SW480 (cell line): ENCODE results near the gene NBPF1.
"Not testable (repeated sequence)": the region's sequence is repeated elsewhere in the genome, so short reads cannot be mapped to it uniquely, and the experiment has no call there.

ENCODE experiments used
- DNase-seq: peaks from one replicate; pipeline ENCODE4 v3.0.0-alpha.2; 2016; ENCODE audit warnings: low spot score

Gene NBPF1

DNA sequence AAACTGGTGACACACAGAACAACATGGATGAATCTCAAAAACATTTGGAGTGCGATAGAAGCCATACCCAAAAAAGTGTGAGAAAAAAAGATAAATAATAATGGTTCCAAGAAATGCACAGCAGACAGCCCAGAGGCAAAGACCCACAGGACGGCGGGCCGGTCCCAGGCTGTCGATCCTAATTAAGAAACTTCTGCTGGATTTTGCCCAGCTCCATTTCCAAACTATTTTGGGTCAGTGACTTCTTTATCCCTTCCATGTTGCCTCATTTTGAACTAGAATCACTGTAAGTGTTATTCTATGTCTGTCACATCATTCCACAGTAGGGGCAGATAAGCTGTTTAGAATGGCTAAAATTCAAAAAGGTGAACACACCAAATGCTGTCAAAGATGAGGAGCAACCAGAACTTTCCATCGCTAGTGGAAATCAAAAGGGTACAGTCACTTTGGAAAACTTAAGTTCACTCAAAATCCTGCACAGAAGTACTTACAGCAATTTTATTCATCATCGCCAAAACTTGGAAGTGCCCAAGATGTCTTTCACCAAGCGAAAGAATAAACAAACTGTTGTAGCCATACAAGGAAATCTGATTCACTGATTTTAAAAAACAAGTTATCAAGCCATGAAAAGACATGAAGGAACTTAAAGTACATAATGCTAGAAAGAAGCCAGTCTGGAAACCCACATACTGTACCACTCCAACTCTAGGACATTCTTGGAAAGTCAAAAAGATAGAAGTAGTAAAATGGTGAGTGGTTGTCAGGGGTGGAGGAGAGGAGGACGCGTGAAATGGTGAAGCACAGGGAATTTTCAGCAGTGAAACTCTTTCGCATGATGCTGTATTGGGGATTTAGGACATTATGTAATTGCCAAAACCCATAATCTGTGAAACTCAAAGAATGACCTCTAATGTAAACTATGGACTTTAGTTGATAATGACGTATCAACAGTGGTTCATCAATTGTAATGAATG lies 7.5 kb downstream of the NBPF1 start:
- no peak for DNase-seq

DNA sequence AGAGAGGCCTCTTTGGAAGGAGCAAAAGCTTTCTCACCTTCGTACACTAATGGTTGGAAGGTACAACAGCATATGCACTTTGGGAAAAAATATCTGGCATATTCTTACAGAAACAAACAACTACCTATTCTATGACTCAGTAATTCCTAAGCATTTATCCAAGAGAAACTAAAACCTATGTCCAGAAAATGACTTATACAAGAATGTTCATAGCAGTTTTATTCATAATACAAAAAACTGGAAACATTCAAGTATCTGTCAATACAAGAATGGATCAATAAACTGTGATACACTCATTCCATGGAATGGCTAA lies 8.2 kb downstream of the NBPF1 start:
- DNase-seq: no peak

DNA sequence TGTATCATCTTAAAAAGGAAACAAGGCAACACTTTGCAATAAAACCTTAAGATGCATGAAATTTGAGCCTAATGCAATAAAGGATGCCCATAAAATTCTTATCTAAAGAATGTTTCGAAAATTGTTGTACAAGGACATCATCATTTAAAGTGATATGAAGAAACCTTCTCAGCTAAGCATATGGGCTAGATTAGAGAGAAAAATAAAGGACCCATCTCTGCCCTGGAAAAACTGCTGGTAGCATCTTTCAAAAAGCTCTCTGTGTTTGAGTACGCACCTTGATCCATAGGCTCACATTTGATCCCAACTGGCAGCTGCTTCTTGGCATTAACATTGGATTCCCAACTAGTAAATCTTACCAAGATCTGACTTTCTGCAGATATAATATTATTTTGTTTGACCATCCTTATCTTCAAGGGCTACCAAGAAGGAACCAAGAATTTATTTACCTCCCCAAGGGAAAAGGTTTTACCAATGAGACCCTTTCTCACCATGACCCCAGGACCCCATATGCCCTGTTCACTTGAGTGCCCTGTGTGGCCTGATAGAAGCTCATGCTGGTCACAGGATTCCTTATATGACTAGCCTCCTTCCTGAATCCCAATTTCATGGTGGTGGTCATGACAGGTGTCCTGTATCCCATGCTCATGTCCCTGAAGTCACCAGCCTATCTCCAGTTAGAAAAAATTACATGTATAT lies 8.7 kb downstream of the NBPF1 start:
- not testable (repeated sequence) for DNase-seq

DNA sequence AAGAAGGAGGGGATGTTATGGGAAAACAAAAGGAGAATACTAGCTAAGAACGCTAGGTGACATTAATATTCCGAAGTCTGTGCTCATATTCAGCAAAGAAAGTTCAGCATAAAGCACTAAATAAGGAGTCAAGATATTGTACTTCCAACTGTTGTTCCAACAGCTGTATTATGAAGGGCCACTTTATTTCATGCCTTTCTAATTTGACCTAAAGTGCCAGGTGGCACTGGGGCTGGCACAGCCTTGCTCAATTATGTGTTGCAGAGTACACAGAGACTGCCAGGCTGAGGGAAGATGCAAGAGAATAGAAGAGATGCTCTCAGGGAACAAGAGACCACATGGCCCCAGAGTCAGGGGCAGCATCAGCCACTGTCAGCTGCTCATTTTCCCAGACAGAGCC lies 9.7 kb downstream of the NBPF1 start:
- DNase-seq: not testable (repeated sequence)

DNA sequence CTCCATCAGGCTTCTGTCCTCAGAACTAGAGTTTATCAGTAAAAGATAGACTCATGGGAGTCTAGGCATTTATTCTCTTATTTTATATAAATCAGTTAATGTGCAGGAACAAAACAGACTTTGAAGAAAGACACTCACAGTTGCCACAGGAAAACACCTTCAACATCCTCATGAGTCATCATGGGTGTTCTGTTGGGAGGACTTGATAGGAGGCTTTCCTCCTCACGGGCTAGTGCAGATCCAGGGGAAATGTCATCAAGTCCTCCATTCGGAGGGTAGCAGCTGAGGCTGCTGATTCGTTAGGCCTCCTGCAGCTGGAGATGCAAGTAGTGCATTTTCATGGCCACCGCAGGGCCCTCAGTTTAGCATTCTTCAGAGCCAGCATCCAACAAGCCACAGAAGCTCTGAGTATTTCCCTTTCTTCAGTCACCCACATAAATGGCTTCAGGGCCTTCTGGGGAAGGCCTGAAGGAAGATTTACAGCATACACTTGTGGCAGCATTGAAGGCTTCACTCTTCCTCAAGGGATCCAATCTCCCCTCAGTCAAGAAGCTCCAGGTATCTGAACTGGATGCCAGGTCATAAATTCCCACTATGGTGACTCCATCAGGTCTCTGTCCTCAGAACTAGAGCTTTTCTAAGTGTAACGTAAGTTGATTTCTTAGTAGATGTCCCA lies 10.9 kb downstream of the NBPF1 start:
- DNase-seq: not testable (repeated sequence)

DNA sequence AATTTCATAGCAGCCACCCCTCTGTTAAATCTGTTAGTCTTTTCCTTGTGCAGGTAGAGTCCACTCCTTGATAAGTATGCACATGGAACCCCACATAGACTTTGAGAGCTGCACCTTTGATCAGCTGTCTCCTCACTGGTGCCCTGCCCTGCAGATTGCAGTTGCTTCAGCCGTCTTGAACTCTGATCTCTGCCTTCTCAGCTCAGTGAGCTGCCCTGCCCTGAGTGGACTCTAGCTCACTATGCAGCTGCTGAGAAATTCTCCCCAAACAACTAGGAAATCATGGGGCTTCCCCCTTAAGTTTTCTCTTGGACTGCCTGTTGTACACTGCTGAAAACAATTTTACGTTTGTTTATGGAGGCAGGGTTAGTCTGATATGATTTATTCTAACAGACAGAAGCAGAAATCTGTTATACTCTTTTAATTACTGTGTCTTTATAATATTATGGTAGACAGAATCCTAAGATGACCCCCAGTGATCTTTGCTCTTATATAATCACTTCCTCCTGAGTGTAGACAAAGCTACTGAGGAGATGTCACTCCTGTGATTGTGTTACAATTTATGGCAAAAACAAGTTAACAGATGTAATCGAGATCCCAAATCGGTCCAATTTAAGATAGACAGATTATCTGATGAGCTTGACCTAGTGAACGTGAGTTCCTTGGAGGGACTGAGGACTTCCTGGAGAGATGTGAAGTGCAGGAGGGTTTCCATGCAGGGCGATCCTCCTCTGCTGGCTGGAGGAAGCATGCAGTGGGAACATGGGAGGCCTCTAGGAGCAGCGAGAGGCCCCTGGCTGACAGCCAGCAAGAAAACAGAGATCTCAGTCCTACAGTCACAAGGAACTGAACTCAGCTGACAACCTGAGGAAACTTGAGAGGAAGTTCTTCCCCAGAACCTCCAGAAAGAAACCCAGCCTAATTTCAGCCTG lies 12.2 kb downstream of the NBPF1 start:
- not testable (repeated sequence) for DNase-seq

DNA sequence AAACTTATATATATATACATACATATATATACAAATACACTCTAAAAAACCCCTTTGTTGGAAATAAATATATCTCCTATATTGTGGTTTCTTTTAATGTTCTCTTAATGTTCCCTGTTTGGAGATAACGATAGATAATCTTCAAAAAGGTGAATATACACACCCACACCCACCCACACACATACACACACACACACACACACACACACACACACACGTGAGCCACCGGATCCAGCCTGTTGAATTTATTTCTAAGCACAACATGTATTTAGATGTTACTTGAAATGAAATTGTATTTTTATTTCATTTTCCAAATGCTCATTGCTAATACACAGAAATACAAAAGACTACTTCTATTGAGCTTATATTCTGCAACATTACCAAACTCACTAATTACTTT lies 14.0 kb downstream of the NBPF1 start:
- not testable (repeated sequence) for DNase-seq

DNA sequence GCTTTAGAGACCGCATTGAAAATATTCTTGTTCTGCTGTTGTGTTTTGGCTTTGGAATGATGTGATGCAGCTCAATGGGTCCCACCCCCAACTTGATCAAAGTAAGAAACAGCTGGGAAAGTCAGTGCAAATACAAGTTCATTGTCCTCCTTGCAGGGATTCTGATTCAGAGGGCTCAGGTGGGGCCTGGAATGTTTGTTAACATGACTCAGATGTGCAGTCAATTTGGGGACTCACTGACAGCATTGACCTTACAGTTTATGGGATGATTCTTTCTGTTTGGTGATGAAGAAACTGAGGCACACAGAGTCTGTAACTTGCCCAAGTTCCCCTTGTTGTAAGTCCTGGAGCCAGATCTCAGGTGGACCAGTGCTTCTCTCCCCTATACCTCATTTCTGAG lies 18.1 kb downstream of the NBPF1 start:
- not testable (repeated sequence) for DNase-seq

DNA sequence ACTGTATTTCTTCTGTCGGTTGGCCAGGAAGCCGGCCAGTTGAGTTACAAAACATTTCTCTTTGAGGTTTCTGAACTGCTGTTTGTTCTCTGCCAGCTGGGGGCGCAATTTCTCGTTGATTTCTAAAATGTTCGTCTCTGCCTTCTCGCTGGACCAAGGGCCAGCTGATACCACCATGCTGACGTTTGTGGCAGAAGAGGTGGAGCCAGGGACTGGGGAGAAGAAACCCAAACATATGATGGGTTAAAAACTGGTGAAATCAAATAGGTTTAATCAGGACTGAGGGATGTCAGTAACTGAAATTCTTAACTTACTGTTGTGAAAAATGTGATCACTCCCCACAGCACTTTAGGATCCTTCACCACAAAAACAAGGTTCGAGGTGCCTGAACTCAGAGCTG lies 21.5 kb downstream of the NBPF1 start:
- DNase-seq: not testable (repeated sequence)

DNA sequence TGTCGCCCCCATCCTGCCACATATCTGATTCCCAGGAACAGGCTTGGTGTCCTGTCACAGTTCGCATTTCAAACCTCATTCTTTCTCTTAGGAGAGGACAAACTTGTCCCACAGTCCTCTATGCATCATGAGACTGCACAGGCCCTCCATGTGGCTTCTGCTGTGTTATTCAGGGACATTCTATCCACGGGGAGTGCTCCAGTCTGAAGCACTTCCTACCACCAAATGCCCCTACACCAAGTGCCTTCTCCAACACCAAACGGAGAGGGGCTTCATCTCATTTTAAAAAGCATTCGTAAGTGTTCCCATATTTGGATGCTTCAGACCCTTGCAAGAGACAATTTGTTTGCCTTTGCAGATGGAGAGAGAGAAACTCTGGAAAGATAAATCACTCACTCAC lies 25.3 kb downstream of the NBPF1 start:
- not testable (repeated sequence) for DNase-seq

DNA sequence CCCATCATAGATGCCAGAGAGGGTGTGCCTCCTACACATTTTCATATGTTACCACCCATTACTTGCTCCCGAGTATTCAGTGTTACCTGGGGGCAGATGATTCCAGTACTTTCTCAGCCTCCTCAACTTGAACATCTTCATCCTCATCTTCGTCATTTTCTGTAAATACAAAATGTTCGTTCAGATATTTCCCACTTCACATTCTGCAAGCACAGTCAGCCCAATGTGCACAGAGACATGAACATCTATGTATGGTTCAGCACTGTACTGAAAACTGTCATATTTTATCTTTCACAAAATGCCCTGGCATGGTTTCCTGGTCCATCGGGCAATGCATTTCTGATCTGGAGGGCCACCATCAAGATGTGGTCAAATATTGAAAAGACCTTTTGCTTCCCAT lies 25.7 kb downstream of the NBPF1 start:
- DNase-seq: not testable (repeated sequence)

DNA sequence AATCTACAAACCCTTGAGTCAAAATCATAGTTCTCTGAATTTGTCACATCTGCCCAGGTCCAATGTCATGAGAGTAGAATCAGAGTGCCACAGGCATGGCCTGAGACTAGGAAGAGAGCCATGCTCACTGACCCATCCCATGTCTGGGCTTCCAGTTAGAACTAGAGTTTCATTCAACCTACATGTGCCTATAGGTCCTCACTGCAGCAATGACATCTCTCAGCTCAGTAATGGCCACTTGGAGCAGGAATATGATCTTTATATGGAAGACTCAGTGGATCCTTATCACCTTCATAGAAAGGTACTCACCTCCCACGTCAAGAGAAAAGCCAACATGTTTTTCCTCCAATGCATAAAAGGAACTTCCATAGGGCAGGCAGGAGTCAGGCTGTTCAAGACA lies 48.0 kb downstream of the NBPF1 start:
- not testable (repeated sequence) for DNase-seq

DNA sequence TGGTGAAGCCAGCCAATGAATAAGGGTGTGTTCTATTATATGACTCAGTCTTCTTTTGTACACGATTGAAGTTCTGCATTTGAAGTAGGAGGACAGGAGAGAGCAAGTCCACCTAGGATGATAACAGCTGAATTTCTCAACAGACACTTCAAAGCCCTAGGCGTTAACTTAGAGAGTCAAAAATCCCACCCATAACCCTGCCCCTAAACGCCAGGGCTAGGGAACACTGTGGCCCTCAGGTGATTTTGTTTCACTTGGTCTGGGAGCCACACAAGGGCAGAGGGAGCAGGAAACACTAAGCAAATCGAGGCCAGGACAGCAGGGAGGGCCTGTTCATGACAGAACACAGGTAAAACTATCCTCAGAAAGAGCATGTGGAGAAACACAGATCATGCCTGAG lies 52.3 kb downstream of the NBPF1 start:
- not testable (repeated sequence) for DNase-seq

DNA sequence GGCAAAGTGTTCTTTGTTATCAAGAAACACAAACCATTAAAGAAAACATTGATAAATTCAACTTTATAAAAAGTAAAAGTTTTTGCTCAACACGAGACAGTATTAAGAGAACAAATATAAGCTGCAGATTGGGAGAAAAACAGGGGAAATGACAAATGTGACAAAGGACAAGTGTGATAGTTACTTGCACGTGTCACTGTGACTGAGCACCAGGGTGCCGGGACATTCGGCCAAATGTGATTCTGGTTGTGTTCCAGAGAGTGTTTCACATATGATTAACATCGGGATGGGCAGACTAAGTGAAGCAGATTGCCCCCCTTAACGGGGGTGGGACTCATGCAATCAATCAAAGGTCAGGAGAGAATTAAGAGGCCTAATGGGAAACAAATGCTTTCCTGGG lies 52.9 kb downstream of the NBPF1 start:
- not testable (repeated sequence) for DNase-seq

DNA sequence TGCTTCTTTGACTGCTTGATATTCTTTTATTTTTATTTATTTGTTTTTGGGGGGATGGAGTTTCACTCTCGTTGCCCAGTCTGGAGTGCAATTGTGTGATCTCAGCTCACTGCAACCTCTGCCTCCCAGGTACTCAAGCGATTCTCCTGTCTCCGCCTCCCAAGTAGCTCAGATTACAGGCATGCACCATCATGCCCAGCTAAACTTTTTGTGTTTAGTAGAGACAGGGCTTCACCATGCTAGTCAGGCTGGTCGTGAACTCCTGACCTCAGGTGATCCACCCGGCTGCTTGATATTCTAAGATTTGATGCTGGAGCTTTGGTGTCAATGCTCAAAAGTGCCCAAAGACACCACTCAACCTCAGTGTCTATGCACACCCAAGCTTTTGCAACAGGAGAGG lies 53.7 kb downstream of the NBPF1 start:
- not testable (repeated sequence) for DNase-seq

DNA sequence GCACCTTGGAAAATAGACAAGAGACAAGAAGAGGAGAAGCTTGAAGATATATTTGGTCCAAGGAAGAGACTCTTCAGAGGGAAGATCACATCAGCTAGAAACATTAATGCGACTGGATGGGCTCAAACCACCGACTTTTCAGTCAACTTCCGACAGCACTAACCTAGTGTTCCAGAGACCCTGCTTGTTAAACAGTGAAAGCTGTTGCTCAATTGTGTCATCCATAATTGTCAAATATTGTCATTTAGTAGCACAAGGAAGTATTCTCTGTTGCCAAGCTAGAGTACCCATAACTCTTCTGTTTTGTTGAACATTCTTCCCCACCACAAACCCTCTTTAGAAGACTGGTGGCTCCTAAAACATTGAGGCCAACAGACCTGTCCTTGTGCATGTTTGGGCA lies 56.3 kb downstream of the NBPF1 start:
- not testable (repeated sequence) for DNase-seq

DNA sequence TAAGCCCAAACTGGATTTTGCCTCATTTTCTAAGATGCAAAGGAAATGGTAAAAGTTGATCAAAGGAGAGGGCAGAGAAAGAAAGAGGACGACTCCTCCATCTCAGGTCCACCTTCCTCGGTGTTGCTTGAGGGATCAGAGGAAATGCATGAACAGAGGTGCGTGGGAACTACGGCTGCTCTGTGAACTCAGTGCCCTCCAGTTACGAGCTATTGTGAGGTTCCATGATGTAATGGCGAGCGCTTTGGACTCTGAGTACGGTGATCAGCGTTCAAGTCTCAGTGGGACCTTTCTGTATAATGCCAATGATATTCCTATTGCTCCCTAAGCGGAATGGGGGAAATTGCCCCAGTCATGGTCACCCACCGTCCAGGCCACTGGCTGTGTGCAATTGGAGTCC lies 60.1 kb downstream of the NBPF1 start:
- DNase-seq: not testable (repeated sequence)

DNA sequence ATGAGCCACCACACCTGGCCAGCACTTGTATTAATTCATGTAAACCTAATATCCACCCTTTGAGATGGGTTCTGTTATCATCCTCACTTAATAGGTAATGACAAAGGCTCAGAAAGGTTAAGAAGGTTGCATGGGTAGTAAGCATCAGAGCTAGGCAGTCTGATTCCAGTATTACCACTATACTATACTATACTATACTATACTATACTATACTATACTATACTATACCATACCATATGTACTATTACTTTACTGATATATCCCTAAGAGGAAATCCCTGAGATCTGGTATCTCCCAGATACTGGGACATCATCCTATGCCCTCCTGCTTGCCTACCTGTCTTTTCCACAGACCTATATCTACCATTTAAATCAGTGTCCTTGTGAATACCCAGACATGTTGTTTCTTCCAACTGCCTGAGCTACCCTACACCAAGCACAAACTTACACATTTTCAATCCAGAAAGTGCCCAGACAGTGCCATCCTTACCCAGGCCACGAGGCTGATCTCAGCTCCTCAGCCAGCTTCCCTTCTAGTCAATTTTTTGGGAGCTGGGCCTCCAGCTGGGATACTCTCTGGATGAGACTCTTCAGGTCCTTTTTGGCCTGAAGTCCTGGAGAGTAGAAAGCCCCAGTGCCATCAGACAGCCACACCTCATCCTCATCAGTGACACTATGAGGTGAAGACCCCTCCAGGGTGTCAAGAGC lies 63.0 kb downstream of the NBPF1 start:
- not testable (repeated sequence) for DNase-seq

DNA sequence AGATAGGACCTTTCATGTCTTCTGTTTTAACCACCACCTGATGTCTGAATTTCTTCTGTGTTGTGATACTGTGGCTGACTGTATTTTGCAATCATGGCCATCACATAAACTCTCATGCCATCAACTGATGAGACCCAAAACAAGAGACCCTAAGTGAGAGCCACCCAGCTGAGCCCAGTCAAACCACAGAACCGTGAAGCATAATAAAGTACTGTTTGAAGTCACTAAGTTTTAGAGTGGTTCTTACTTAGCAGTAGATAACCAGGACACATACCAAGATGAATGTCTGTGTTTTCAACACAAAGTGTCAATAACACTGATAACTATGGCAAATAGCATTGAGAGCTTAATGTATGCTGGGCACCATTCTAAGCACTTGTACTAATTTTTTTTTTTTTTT lies 63.8 kb downstream of the NBPF1 start:
- DNase-seq: not testable (repeated sequence)

DNA sequence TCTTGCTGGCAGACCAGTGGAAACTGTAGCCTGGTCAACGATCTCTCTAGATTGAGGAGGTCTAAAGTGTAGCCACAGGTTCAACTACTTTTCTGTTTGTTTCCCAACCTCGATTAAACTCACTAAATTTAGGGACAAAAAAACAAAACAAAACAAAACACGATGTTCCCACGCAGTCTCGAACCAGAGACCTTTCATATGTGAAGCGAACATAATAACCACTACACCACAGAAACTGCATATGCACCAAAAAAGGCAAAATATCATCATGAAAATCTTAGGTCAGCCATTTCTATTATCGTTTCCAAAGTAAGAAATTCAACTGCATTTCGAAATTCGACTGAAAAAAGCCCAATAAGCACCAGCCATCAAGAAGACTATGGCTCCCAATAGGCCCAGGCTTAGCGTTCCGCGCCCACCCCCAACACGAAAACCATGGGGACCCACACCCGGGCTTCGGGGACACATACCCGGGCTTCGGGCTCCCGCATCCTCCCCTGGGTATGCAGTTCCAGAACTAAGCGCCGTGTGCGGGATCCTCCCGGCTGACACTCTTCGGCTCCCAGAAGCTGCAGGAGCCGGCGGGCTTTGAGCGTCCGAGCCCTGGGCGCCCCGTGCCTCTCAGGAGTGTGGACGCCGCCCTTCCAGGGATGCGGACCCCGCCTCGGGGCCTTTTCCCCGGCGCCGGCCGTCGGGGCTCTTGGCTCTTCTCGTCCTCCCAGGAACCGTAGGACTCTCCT lies 65.7 kb downstream of the NBPF1 start:
- not testable (repeated sequence) for DNase-seq
